Uterus (tissue), 4 donors: ENCODE data around the gene PPP1R27. TPM values are rescaled to one million over a fixed set of nuclear protein-coding genes. Genes with fewer than 3 reads are reported as not detected.

Experiments used
- DNase-seq, 2 donors: peaks; one replicate each; pipeline ENCODE4 v3.0.0-alpha.2; 2019 to 2020
- H3K27ac ChIP-seq, 2 donors: fragments of 200-600 bp; sonication (generic); 1 replicate in 1 of 2; 2 replicates in 1 of 2; pipeline ENCODE4 v1.5.1; 2016 to 2018
- H3K27me3 ChIP-seq, 2 donors: fragments of 200-600 bp; sonication (generic); one replicate each; pipeline ENCODE4 v1.5.1; 2018 to 2019; ENCODE audit warnings: control low read depth in 1 of 2
- H3K36me3 ChIP-seq, 2 donors: fragments of 200-600 bp; sonication (generic); one replicate each; pipeline ENCODE4 v1.5.1; 2019; ENCODE audit warnings: control low read depth in 1 of 2
- H3K4me1 ChIP-seq, 2 donors: fragments of 200-600 bp; sonication (generic); one replicate each; pipeline ENCODE4 v1.5.1; 2018 to 2019; ENCODE audit warnings: control low read depth in 1 of 2
- H3K4me3 ChIP-seq, 2 donors: fragments of 200-600 bp; sonication (generic); 1 replicate in 1 of 2; 2 replicates in 1 of 2; pipeline ENCODE4 v1.5.1; 2018 to 2019; ENCODE audit warnings: mild to moderate bottlenecking in 1 of 2
- H3K9me3 ChIP-seq, 2 donors: fragments of 200-600 bp; sonication (generic); one replicate each; pipeline ENCODE4 v1.5.1; 2019; ENCODE audit warnings: control low read depth in 1 of 2
- CTCF ChIP-seq, 4 experiments: fragments of 200-600 bp in 2 of 4; fragments of 450-650 bp in 2 of 4; sonication (generic) in 2 of 4; IDR thresholded peaks; one replicate each; pipeline ENCODE4 v1.5.1; 2016 to 2019; ENCODE audit warnings: antibody characterized with exemption in 4 of 4, mild to moderate bottlenecking in 2 of 4, moderate library complexity in 1 of 4
- POLR2A ChIP-seq, 2 donors: fragments of 450-650 bp; IDR thresholded peaks; one replicate each; pipeline ENCODE4 v1.6.1; 2016; ENCODE audit warnings: antibody characterized with exemption in 2 of 2, mild to moderate bottlenecking in 1 of 2, moderate library complexity in 1 of 2
- intact Hi-C: fragments of 100-400 bp; cut with DNase I; formaldehyde crosslinking; loops from one replicate; pipeline ENCODE4 v1.15.1; 2023; ENCODE audit warnings: low total_unique reads
- total RNA-seq, 4 donors: library from RNA; depleted of rRNA in 3 of 4; stranded (reverse); fragments of >200 nt in 3 of 4; gene quantifications; one replicate each; pipeline versions ENCODE4 v1.1.0 to v1.2.4, GENCODE V29; 2014 to 2023
- donor health status: DM: yes; HTN: yes; CAD: no.

The PPP1R27 gene
- total RNA-seq, 4 donors from 2014 or later, result 1.6 TPM; not detected in 3

GRCh38 chr17:81860756-81861568 lies 26.1 kb upstream of the PPP1R27 start:
- peak overlapping the region; percentile 63 to 93 for H3K4me3 ChIP-seq
- intact Hi-C loops, result no loop called here
- H3K27me3 ChIP-seq, result no peaks in the 10 kb centered on the region
- no peaks in the 10 kb centered on the region for H3K36me3 ChIP-seq
- no peaks in the 10 kb centered on the region for H3K9me3 ChIP-seq
- TF ChIP-seq CTCF (IDR thresholded peaks at IDR 0.05), result peak in 2 of 4 experiments; percentile 33 to 53
- peak; percentile 97 to 99 for TF ChIP-seq POLR2A (IDR thresholded peaks at IDR 0.05)
- peak; percentile 99 for DNase-seq
- H3K4me1 ChIP-seq, result peaks cover 12 to 14% of the 10 kb centered on the region in 2 donors
- peak overlapping the region; percentile 91 to 93 for H3K27ac ChIP-seq

- TF ChIP-seq POLR2A (IDR thresholded peaks at IDR 0.05) (peak; percentile 65 to 79), CTCF (IDR thresholded peaks at IDR 0.05) (no peak)
- Histone ChIP-seq H3K4me1 (peaks cover 12% of the 10 kb centered on the region in 2 donors), H3K36me3 (no peaks in the 10 kb centered on the region), H3K4me3 (peak within 1 kb of the TSS; percentile 93 to 97), H3K9me3 (no peaks in the 10 kb centered on the region), H3K27ac (peak within 1 kb of the TSS; percentile 93 to 96), H3K27me3 (no peaks in the 10 kb centered on the region)
- intact Hi-C loops, result no loop called here
- DNase-seq, result peak in 1 of 2 donors; percentile 99
Measured at GRCh38 chr17:81859906-81860755, 25.3 kb upstream of the PPP1R27 start, which contains the start of gene P4HB. TSS of gene P4HB (minus strand) at chr17:81860535. CDS start at chr17:81860471, 64 bp downstream.

- peaks cover 12% of the 10 kb centered on the region in 2 donors for H3K4me1 ChIP-seq
- no peaks in the 10 kb centered on the region for H3K9me3 ChIP-seq
- no peak for DNase-seq
- H3K4me3 ChIP-seq, result peak overlapping the region; percentile 65 to 97
- TF ChIP-seq POLR2A (IDR thresholded peaks at IDR 0.05), result no peak
- TF ChIP-seq CTCF (IDR thresholded peaks at IDR 0.05), result no peak
- H3K36me3 ChIP-seq, result no peaks in the 10 kb centered on the region
- no peaks in the 10 kb centered on the region for H3K27me3 ChIP-seq
- intact Hi-C loops, result no loop called here
- H3K27ac ChIP-seq, result peak overlapping the region; percentile 72 to 96
Measured at GRCh38 chr17:81858967-81859905, 24.4 kb upstream of the PPP1R27 start.

GRCh38 chr17:81858170-81858966 lies 23.5 kb upstream of the PPP1R27 start:
- intact Hi-C loops, result no loop called here
- no peak for DNase-seq
- TF ChIP-seq POLR2A (IDR thresholded peaks at IDR 0.05) (no peak), CTCF (IDR thresholded peaks at IDR 0.05) (no peak)
- Histone ChIP-seq H3K9me3 (no peaks in the 10 kb centered on the region), H3K27ac (no peak overlapping the region), H3K4me3 (no peak overlapping the region), H3K36me3 (no peaks in the 10 kb centered on the region), H3K27me3 (no peaks in the 10 kb centered on the region), H3K4me1 (peaks cover 12% of the 10 kb centered on the region in 2 donors)
